MM.1S (cell line): ENCODE data around the gene TMEM245.

Source experiments
- DNase-seq: peaks from one replicate; pipeline ENCODE4 v3.0.0-alpha.2; 2015
- H2AFZ ChIP-seq: fragments of 300-600 bp; sonication (generic); 2 replicates; pipeline ENCODE4 v1.6.0; 2016; ENCODE audit warnings: antibody characterized with exemption, low read length
- H3F3A ChIP-seq: fragments of 300-600 bp; sonication (generic); 2 replicates; pipeline ENCODE4 v1.6.1; 2016; ENCODE audit warnings: mild to moderate bottlenecking, antibody characterized with exemption, low read length, moderate library complexity, mixed read lengths; ENCODE audit not compliant: insufficient read depth
- H3K27ac ChIP-seq: fragments of 300-600 bp; sonication (generic); 2 replicates; pipeline ENCODE4 v1.5.1; 2016; ENCODE audit warnings: mild to moderate bottlenecking, low read length
- H3K27me3 ChIP-seq: fragments of 300-600 bp; sonication (generic); replicated peaks from 2 replicates; pipeline ENCODE4 v1.6.0; 2016; ENCODE audit warnings: low read length; ENCODE audit not compliant: insufficient read depth
- H3K36me3 ChIP-seq: fragments of 300-600 bp; sonication (generic); replicated peaks from 2 replicates; pipeline ENCODE4 v1.6.1; 2016; ENCODE audit warnings: mild to moderate bottlenecking, low read length, mixed read lengths; ENCODE audit not compliant: insufficient read depth
- H3K4me1 ChIP-seq: fragments of 300-600 bp; sonication (generic); 2 replicates; pipeline ENCODE4 v1.6.1; 2016; ENCODE audit warnings: low read length, mixed read lengths
- H3K4me2 ChIP-seq: fragments of 300-600 bp; sonication (generic); 2 replicates; pipeline ENCODE4 v1.6.0; 2016; ENCODE audit warnings: low read depth, low read length
- H3K4me3 ChIP-seq: fragments of 300-600 bp; sonication (generic); 2 replicates; pipeline ENCODE4 v1.5.1; 2016; ENCODE audit warnings: low read length, mixed read lengths
- H3K79me2 ChIP-seq: fragments of 300-600 bp; sonication (generic); 2 replicates; pipeline ENCODE4 v1.6.1; 2016; ENCODE audit warnings: mixed run types, low read length, mixed read lengths
- H3K9ac ChIP-seq: fragments of 300-600 bp; sonication (generic); 2 replicates; pipeline ENCODE4 v1.6.1; 2016; ENCODE audit warnings: low read length, mixed read lengths
- H3K9me2 ChIP-seq: fragments of 300-600 bp; sonication (generic); replicated peaks from 2 replicates; pipeline ENCODE4 v1.6.1; 2016; ENCODE audit warnings: mild to moderate bottlenecking, low read length, mixed read lengths; ENCODE audit not compliant: insufficient read depth
- H3K9me3 ChIP-seq: fragments of 300-600 bp; sonication (generic); replicated peaks from 2 replicates; pipeline ENCODE4 v1.6.1; 2016; ENCODE audit warnings: mild to moderate bottlenecking, low read length, mixed read lengths; ENCODE audit not compliant: insufficient read depth
- H4K20me1 ChIP-seq: fragments of 300-600 bp; sonication (generic); 2 replicates; pipeline ENCODE4 v1.6.1; 2016; ENCODE audit warnings: mild to moderate bottlenecking, low read length, moderate library complexity, mixed read lengths; ENCODE audit not compliant: insufficient read depth
- EZH2 ChIP-seq: fragments of 300-600 bp; sonication (generic); optimal IDR thresholded peaks from 2 replicates; pipeline ENCODE3; 2017; ENCODE audit warnings: low read depth, mild to moderate bottlenecking, antibody characterized with exemption, low read length, mixed read lengths
- EZH2phosphoT487 ChIP-seq: fragments of 300-600 bp; sonication (generic); IDR thresholded peaks from 2 replicates; pipeline ENCODE4 v1.6.1; 2018; ENCODE audit warnings: antibody characterized with exemption, low read length
- TF ChIP-seq, protein P1 (sequence below): fragments of 300-600 bp; sonication (generic); IDR thresholded peaks from 2 replicates; pipeline ENCODE4 v1.5.1; 2016; ENCODE audit warnings: antibody characterized with exemption, low read length, mixed read lengths

The TMEM245 gene

DNA sequence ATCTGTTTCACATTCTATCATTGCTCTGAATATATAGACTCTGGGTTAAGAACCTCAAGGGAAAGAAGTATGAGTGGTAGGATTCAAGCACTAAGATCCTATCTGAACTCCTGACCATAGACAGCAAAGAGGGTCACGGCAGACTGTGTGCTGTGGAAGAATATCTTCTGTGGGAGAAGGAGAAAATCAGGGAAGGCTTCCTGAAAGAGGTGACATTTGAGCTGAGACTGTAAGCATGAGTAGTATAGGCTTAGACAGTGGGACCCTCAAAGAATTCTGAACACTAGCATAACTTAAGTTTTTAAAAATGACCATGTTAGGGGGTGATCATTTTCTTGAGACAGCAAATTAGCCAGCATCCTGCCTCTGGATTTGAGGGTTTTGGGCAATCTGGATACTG is 43.4 kb upstream of the TMEM245 start:
- Histone ChIP-seq H3F3A (no peaks in the 10 kb centered on the region), H3K36me3 (no peaks in the 10 kb centered on the region), H2AFZ (no peak overlapping the region), H3K9me3 (no peaks in the 10 kb centered on the region), H3K4me1 (no peaks in the 10 kb centered on the region), H3K27ac (no peak overlapping the region), H3K9ac (no peak overlapping the region), H3K9me2 (no peaks in the 10 kb centered on the region), H3K4me2 (no peak overlapping the region), H4K20me1 (no peaks in the 10 kb centered on the region), H3K79me2 (no peaks in the 10 kb centered on the region), H3K4me3 (no peak overlapping the region), H3K27me3 (no peaks in the 10 kb centered on the region)
- TF ChIP-seq EZH2phosphoT487 (no peak), EZH2 (no peak)
- TF ChIP-seq, protein P1, sequence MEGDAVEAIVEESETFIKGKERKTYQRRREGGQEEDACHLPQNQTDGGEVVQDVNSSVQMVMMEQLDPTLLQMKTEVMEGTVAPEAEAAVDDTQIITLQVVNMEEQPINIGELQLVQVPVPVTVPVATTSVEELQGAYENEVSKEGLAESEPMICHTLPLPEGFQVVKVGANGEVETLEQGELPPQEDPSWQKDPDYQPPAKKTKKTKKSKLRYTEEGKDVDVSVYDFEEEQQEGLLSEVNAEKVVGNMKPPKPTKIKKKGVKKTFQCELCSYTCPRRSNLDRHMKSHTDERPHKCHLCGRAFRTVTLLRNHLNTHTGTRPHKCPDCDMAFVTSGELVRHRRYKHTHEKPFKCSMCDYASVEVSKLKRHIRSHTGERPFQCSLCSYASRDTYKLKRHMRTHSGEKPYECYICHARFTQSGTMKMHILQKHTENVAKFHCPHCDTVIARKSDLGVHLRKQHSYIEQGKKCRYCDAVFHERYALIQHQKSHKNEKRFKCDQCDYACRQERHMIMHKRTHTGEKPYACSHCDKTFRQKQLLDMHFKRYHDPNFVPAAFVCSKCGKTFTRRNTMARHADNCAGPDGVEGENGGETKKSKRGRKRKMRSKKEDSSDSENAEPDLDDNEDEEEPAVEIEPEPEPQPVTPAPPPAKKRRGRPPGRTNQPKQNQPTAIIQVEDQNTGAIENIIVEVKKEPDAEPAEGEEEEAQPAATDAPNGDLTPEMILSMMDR, result no peak
- DNase-seq, result no peak

DNA sequence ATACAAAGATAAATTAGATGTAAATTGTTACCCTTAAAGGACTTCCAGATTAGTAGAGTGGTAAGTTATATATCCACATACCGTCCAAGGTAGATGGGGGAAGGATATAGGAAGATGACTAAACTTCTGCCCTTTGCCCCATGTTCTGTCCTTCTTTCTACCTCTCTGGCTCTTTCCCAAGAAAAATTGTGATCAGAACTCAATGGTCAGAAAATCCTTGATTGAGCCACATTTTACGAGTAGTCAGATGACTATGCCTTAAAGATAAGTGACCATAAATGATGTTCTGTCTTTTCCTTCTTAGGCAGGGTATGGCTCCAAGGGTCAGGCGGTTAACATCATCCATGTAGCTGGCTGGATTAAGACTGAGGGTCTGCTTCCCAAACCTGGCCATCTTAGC is 42.9 kb upstream of the TMEM245 start:
- Histone ChIP-seq H3K27me3 (no peaks in the 10 kb centered on the region), H2AFZ (no peak overlapping the region), H3K79me2 (no peaks in the 10 kb centered on the region), H3K9ac (no peak overlapping the region), H3K4me3 (no peak overlapping the region), H3K27ac (no peak overlapping the region), H3K4me1 (no peaks in the 10 kb centered on the region), H3K9me2 (no peaks in the 10 kb centered on the region), H3K36me3 (no peaks in the 10 kb centered on the region), H3K9me3 (no peaks in the 10 kb centered on the region), H4K20me1 (no peaks in the 10 kb centered on the region), H3K4me2 (no peak overlapping the region), H3F3A (no peaks in the 10 kb centered on the region)
- TF ChIP-seq, protein P1, result no peak
- TF ChIP-seq EZH2phosphoT487 (no peak), EZH2 (no peak)
- no peak for DNase-seq

DNA sequence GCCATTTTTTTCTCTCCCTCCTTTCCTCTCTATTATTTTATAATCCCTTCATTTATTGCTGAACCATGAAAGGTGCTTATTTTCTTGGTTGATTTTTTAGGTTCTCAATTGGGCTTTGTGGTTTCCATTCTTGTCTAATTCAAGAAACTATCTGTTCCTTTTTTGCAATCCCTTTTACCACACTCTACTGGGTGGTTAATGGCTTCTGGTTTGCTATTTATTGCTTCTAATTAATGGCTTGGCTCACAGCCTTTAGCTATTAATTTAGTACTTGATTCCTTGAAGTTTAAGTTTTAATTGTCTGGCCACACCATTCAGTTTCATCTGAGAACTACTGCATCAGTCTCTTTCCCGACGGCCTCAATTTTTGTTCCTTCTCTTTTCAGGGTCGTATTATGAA is 41.7 kb upstream of the TMEM245 start:
- Histone ChIP-seq H4K20me1 (no peaks in the 10 kb centered on the region), H3K27ac (no peak overlapping the region), H3F3A (no peaks in the 10 kb centered on the region), H3K36me3 (no peaks in the 10 kb centered on the region), H2AFZ (no peak overlapping the region), H3K9ac (no peak overlapping the region), H3K9me3 (no peaks in the 10 kb centered on the region), H3K4me2 (no peak overlapping the region), H3K79me2 (no peaks in the 10 kb centered on the region), H3K9me2 (no peaks in the 10 kb centered on the region), H3K27me3 (no peaks in the 10 kb centered on the region), H3K4me1 (no peaks in the 10 kb centered on the region), H3K4me3 (no peak overlapping the region)
- TF ChIP-seq, protein P1, result no peak
- TF ChIP-seq EZH2 (no peak), EZH2phosphoT487 (no peak)
- no peak for DNase-seq
